Stimulated activated naive CD4-positive, alpha-beta T cell treated with Interleukin-2 at 50 U/mL for 16 hours (primary cell): ENCODE measurements around the gene PRRC2B.
A peak's percentile ranks its signal among the peaks of the same experiment; 100 is the strongest.
"Not testable (repeated sequence)": the region's sequence is repeated elsewhere in the genome, so short reads cannot be mapped to it uniquely, and the experiment has no call there.

Experiments
- DNase-seq: peaks from one replicate; lab custom pipeline; 2025; lab: John Stamatoyannopoulos, UW

The PRRC2B gene

DNA sequence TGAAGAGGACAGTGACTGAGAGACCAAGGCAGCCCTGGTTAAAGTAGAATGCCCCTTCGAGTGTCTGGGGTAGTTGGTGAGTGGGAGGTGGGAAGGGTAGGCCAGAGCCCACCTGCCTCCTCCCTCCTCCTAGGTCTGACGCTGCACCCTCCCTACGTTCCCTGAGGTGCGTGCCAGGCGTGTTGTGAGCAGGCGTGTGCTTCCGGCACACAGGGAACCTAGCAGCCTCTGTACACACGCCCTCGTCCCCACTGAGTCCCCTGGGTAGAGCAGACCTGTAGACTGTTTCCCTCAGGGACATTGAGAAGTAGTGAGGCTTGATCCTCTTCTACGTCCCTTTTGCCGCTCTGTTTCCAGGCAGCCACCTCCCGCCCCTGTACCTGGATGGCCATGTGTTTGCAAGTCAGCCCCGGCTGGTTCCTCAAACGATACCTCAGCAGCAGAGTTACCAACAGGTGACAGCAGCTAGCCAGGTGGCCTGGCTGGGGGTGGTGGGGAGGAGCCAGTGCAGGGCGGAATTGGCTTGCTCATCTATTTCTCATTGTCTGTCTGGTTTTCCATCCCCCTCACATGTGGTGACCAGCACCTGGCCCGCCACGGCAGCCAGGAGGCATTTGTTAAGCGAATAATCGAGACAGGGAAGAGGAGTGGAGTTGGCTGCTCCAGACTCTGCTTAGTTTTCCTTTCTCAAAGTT is 92.0 kb downstream of the PRRC2B start:
- no peak for DNase-seq

GRCh38 chr9:131487001-131487400 is 93.1 kb downstream of the PRRC2B start:
- no peak for DNase-seq

DNA sequence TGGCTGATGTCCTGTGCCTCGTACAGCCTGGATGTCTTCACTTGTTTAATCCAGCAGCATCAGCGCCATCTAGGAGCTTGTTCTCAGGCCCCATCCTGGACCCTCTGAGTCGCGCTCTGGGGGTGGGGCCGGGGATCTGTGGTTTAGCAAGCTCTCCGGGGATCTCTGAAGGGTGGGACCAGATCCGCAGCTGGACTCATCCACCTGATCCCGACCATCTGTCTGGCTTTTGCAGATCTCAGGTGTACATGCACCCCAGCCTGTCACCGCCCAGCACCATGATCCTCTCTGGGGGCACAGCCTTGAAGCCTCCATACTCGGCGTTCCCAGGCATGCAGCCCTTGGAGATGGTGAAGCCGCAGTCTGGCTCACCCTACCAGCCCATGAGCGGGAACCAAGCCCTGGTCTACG is 93.7 kb downstream of the PRRC2B start:
- no peak for DNase-seq

DNA sequence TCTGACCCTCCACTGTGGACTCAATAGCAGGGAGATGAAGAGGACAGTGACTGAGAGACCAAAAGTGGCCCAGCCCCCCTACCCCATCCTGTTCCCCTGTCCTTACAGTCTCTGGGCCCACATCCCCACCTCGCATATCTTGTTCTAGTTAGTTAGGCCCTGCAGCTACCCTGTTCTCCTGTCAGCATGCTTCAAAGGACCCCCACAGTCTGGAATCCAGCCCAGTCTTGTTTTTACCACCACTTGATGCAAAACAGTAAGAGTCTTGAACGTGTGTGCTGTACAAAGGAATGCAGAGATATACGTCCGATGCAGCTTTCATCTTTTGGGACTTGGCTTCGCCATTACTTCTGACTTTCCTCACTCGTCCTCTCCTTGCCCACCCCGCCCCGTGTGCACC is 96.6 kb downstream of the PRRC2B start:
- DNase-seq: no peak

DNA sequence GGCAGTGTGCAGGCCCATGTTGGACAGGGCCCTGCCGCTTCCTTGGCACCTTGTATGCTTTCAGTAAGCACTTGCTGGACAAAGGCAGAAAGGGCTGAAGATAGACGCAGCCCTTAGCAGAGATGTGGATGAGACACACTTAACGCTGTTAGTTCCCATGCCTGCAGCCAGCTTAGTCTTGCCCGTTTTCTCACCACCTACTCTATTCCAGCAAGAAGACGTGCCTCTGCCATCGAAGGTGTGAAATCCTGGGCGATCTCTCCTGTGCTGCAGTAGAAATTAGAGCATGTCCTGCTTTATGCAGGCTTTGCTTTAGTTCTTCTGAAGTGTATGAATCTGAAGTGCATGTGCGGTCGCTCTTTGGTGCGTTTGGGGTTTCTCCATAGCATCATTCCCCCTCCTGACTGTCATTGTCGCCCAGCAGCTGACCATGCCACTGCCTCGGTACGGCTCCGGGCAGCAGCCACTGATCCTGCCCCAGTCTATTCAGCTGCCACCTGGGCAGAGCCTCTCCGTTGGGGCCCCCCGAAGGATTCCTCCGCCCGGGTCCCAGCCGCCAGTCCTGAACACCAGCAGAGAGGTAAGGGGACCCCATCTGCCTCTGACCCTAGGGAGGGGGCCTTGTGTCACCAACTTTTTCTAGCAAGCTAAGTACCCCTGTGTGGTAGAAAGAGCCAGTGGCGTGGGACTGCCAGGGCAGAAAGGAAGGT is 97.3 kb downstream of the PRRC2B start:
- DNase-seq: no peak

- DNase-seq: no peak
These were observed 98.2 kb downstream of the PRRC2B start for GRCh38 chr9:131492070-131492469.

DNA sequence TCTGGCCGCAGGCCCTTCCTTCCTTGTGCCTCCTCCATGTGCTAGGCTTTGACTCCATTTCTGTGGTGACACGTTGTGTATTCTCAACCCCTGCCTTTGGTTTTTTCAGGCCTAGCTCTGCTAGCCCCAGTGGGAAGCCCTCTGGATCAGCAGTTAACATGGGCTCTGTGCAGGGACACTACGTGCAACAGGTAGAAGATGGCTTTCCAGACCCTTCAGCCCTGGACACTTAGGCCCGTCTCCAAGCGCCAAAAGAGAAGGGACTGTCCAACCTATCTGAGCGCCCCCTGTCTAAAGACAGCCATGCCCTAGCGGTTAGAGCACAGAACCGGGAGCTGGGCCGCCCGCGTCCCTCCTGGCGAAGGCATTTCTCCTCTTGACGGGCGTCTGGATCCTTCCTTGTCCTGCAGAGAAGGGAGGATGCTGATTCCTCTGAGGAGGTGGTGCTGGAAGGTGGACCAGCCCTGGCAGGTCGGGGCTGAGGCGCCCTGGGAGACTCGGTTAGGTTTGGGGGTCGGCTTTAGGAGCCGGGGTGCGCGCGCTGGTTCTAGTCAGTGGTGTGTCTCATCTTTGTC is 100.5 kb downstream of the PRRC2B start:
- DNase-seq: no peak

DNA sequence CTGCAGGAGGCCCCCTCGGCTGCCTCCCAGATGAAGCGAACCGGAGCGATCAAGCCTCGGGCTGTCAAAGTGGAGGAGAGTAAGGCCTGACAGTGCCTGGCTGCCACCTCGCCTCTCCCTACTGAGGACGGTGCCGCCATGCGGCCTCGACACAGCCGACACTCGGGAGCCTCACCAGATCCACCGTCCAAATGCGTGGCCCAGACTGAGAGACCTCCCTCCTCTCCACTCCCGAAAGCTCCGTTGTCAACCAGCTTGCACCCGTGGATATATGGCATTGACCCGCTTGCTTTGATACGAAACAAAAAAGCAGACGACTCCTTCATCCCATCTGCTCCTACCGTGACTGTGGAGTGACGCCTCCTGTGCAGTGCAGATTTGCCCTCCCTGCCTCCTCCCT is 101.9 kb downstream of the PRRC2B start:
- DNase-seq: no peak

GRCh38 chr9:131496844-131497405 is 103.0 kb downstream of the PRRC2B start:
- no peak for DNase-seq

GRCh38 chr9:131499254-131499767 is 105.4 kb downstream of the PRRC2B start:
- DNase-seq: no peak

- DNase-seq: peak; percentile 81
These were observed 106.5 kb downstream of the PRRC2B start for GRCh38 chr9:131500377-131500776.

DNA sequence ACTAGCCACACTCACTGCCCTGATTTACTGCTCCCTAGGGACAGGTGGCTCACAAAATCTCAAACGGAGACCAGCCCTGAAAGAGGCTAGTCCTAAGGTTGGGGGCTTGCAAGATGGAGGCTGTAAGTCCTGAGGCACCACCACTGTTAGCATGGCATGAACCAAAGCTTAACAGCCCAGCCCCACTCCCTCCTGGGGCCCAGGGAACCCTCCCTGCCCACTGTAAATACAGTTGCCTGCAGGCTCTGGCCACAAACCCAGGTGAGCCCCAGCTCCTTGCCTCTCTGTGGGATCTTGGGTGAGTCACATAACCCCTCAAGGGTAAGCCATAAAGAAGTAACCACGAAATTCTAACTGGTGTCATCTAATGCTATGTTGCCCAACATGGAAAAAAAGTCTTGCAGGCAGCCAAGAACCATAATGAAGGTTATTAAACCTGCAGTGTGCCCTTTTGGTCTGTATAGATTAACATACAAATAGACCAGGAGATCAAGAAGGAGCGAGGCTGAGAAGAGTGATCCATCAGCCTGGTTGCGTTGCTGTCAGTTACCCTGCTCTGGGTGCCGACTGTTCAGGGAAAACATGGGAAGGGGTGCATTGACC is 107.2 kb downstream of the PRRC2B start:
- DNase-seq: peak; percentile 63

DNA sequence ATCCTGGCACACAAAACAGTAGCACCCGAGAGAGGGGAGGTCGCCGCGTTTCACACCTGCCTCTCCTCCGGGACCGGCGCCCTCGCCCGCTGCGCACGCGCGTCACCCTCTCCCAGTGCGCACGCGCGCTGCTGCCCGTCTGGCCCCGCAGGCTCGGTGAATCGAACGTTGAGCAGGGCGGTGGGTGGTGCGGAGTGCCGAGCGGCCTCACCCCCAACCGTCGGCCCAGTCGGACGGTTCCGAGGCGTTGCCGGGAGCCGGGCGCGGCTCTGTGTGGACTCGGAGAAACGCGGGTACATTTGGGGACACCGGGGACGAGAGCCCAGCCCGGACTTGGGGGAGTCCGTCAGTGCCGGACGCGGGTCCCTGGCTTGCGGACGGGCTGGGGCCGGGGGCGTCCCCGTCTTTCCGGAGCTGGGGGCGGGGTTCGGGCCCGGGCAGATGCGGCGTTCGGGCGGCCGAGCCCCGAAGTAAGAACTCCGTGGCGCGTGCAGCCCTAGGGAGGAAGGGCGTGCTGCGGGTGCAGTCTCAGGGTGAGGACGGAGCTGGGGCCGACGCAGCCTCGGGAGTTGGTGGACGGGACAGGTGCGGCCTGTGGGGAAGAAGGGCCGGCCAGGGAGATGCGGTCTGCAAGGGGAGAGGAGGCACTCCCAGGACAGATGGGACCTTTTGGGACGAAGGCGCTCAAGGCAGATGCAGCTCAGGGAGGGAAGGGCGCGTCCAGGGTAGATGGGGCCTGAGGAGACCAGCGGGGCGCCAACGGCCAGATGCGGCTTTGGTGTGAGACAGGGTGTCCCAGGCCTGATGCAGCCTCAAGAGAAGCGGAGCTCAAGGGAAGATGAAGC is 109.1 kb downstream of the PRRC2B start, which contains the start of gene POMT1:
POMT1 (plus strand) TSS at position 138 of the 845 bp plus-strand sequence. CDS start 1,301 bp downstream, outside the sequence.
- DNase-seq: peak; percentile 87

DNA sequence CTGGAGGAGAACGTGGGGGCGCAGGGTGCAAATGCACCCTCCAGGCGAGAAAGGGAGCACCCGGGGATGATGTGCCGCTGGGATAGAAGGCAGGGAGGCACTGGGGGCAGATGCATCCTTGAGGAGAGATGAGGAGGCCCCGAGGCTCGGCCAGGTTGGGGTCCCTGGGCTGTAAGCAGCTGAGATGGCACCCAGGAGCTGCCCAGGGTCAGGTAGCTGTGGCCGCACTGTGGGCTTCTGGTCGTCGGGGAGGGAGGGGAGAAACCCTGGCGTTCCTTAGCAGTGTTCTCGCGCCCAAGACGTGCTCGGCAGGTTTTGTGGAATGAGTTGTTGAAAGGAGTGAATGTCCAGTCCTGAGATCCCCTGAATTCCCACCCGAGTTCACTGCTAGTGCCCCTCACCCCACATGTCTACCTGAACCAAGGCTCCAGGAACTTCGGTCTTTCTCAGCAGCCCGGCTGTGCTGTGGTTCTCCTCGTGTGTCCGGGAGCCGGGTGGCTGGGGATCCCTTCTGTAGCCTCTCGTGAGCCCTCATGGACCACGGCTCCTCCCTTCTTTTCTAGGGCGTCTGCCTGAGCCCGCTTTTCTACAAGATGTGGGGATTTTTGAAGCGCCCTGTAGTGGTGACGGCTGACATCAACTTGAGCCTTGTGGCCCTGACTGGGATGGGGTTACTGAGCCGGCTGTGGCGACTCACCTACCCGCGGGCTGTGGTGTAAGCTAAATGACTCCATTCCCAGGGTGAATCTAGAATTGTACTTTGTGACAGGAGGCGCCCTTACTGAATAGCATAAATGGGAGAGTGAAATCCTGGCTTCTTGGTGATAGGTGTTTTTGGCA is 110.0 kb downstream of the PRRC2B start:
- peak; percentile 81 for DNase-seq

GRCh38 chr9:131505012-131505411 is 111.1 kb downstream of the PRRC2B start:
- no peak for DNase-seq

DNA sequence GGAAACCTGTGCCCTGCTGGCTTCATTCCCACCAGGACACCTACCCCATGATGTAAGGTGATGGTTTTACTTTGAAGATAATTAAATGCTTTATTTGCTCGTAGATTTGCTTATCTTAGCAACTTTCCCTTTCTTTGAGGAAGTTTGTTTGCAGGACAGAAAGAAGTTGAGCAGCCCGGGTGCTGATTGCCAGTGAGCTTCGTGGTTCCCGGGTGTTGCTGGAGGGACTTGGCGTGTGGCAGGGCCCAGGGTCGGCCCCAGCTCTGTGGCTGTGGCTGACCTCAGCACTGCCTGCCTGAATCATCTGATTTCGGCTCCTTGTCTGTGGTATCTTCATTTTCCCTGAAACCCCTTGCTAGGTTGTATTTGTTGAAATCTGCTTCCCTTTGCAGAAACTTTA is 117.5 kb downstream of the PRRC2B start:
- no peak for DNase-seq

GRCh38 chr9:131511880-131512279 is 118.0 kb downstream of the PRRC2B start:
- no peak for DNase-seq

- no peak for DNase-seq
These were observed 119.3 kb downstream of the PRRC2B start for GRCh38 chr9:131513177-131513576.

- DNase-seq: not testable (repeated sequence)
These were observed 121.7 kb downstream of the PRRC2B start for GRCh38 chr9:131515559-131516031.

GRCh38 chr9:131516100-131516499 is 122.2 kb downstream of the PRRC2B start:
- DNase-seq: no peak
